ENCODE data around the gene PLSCR2.

DNA sequence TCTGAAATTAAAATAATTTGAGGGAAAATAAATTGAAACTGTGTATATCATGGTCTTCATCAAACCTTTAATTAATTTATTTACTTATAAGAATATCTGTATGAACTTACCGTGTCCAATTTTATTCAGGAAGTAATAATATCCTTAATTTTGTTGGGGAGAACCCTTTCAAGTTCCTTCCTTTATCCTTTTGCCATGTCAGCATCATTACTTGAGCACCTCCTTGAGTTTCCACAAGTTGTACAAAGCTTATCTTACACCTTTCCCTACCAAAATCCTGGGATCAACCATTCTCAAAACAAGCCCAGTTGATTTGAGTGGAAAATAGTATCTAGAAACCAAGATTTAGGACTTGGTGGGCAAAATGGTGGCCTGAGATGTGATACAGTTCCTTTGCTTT is 37.3 kb downstream of the PLSCR2 start:
- no peak for TF ChIP-seq ZNF274 (IDR thresholded peaks at IDR 0.05; ENCODE audit: borderline replicate concordance, extremely low read depth, low read length)
- no peak for TF ChIP-seq SIN3A (conservative IDR thresholded peaks at IDR 0.05 in 1 of 2, IDR thresholded peaks at IDR 0.05 in 1 of 2; ENCODE audit: low read depth in 1 of 2, low read length in 2 of 2)
- TF ChIP-seq, protein P1, sequence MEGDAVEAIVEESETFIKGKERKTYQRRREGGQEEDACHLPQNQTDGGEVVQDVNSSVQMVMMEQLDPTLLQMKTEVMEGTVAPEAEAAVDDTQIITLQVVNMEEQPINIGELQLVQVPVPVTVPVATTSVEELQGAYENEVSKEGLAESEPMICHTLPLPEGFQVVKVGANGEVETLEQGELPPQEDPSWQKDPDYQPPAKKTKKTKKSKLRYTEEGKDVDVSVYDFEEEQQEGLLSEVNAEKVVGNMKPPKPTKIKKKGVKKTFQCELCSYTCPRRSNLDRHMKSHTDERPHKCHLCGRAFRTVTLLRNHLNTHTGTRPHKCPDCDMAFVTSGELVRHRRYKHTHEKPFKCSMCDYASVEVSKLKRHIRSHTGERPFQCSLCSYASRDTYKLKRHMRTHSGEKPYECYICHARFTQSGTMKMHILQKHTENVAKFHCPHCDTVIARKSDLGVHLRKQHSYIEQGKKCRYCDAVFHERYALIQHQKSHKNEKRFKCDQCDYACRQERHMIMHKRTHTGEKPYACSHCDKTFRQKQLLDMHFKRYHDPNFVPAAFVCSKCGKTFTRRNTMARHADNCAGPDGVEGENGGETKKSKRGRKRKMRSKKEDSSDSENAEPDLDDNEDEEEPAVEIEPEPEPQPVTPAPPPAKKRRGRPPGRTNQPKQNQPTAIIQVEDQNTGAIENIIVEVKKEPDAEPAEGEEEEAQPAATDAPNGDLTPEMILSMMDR (IDR thresholded peaks at IDR 0.05; ENCODE audit: control extremely low read depth in 1 of 3, insufficient read depth in 1 of 3, low read depth in 1 of 3, low read length in 3 of 3) = no peak
- no peak for TF ChIP-seq TAF1 (IDR thresholded peaks at IDR 0.05; ENCODE audit: low read depth, low read length)
- no peak for TF ChIP-seq POLR2A (IDR thresholded peaks at IDR 0.05; ENCODE audit: control extremely low read depth in 1 of 2, low read depth in 2 of 2, low read length in 2 of 2)
- TF ChIP-seq RBBP5 (IDR thresholded peaks at IDR 0.05; ENCODE audit: borderline replicate concordance, low read depth, low read length) = no peak
- no peak for TF ChIP-seq RFX5 (IDR thresholded peaks at IDR 0.05; ENCODE audit: borderline replicate concordance, low read depth, low read length)
- no peak for TF ChIP-seq BCL11A (IDR thresholded peaks at IDR 0.05; ENCODE audit: low read depth in 2 of 2, low read length in 2 of 2)
- TF ChIP-seq CHD2 (IDR thresholded peaks at IDR 0.05; ENCODE audit: low read length) = no peak
- no peak for TF ChIP-seq SP1 (IDR thresholded peaks at IDR 0.05; ENCODE audit: low read depth, low read length)
